ENCODE data around the gene CDH5. TPM values are rescaled to one million over a fixed set of nuclear protein-coding genes. Genes with fewer than 3 reads are reported as not detected.

CDH5 gene
- total RNA-seq, 4 donors from 2014 or later, result 31.8 to 237 (median 95.8) TPM

- DNase-seq (ENCODE audit: low spot score), result no peak
- TF ChIP-seq, protein P1, sequence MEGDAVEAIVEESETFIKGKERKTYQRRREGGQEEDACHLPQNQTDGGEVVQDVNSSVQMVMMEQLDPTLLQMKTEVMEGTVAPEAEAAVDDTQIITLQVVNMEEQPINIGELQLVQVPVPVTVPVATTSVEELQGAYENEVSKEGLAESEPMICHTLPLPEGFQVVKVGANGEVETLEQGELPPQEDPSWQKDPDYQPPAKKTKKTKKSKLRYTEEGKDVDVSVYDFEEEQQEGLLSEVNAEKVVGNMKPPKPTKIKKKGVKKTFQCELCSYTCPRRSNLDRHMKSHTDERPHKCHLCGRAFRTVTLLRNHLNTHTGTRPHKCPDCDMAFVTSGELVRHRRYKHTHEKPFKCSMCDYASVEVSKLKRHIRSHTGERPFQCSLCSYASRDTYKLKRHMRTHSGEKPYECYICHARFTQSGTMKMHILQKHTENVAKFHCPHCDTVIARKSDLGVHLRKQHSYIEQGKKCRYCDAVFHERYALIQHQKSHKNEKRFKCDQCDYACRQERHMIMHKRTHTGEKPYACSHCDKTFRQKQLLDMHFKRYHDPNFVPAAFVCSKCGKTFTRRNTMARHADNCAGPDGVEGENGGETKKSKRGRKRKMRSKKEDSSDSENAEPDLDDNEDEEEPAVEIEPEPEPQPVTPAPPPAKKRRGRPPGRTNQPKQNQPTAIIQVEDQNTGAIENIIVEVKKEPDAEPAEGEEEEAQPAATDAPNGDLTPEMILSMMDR (IDR thresholded peaks at IDR 0.05), result no peak
- no peak for ATAC-seq (ENCODE audit: low FRiP score)
These were observed 13.1 kb downstream of the CDH5 start for GRCh38 chr16:66379571-66379941.

DNA sequence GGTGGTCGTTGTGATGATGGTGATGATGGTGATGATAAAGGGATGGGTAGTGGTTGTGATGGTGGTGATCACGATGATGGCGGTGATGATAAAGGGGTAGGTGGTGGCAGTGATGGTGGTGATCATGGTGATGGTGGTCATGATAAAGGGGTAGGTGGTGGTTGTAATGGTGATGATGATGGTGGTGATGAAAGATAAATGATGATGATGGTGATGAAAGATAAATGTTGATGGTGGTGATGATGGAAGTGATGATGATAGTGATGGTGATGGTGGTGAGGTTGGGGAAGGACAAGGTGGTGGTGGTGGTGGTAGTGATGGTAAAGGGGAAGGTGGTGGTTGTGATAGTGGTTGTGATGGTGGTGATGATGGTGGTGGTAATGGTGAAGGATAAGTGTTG lies 13.9 kb downstream of the CDH5 start:
- ATAC-seq (ENCODE audit: low FRiP score) (no peak), DNase-seq (ENCODE audit: low spot score) (no peak)
- TF ChIP-seq, protein P1 (IDR thresholded peaks at IDR 0.05), result no peak

DNA sequence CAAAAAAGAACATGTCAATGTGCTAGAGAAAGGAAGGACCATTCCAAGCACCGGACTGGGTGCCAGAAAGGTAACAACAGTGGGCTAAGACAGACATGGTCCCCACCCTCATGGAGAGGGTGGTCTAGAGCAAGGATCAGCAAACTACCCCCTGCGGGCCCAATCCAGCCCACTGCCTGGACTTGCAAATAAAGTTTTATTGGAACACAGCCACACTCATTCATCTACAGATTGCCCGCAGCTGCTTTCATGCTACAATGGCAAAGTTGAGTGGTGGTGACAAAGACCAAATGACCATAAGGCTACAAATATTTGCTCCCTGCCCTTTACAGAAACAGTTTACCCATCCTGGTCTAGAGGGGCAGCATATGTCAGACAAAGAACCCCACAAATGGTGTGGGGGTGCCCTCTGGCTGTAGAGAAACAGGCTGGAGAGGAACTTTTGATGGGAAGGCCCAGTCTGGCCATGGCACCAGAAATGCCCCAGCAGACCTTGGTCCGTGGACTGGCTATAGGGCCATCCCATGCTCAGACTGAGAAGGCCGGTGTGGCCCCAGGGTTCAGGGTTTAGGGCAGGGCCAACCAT lies 15.2 kb downstream of the CDH5 start:
- ATAC-seq (ENCODE audit: low FRiP score) (no peak), DNase-seq (ENCODE audit: low spot score) (no peak)
- TF ChIP-seq, protein P1 (IDR thresholded peaks at IDR 0.05), result no peak

DNA sequence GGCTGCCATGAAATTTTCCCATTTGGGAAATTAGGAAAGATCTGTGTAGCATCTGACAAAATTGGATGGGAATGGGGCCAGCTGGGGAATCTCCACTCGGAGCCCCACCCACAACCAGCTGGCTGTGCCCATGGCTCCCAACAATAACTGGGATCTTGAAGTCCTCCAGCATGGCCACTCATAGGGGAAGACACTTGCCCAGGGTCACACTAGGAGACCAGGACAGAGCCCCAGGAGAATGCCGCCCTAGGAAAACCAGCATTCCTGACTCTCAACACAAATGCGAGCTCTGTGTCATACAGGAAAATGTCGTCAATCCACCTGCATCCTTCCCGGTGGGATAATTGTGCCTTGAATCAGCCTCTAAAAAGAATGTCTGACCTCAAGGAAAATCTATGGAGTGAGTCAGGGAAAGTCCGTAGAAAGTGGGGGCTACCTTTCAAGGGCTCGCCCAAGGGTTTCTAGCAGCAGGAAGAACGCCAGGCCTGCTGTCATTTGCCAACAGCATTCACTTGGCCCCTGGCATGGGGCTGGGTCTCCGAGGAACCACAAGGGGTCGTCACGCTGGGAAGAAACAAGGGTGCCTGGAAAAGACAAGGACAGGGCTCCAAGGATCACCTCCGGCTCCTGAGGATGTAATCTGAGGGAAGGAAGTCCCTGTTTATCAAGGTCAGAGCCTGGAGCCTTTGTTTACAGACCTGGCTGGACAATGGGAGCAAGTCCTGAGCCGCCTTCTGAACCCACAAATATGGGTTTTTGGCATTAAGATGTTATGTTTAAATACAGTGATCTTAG lies 15.9 kb downstream of the CDH5 start:
- peak; percentile 43 for ATAC-seq (ENCODE audit: low FRiP score)

DNA sequence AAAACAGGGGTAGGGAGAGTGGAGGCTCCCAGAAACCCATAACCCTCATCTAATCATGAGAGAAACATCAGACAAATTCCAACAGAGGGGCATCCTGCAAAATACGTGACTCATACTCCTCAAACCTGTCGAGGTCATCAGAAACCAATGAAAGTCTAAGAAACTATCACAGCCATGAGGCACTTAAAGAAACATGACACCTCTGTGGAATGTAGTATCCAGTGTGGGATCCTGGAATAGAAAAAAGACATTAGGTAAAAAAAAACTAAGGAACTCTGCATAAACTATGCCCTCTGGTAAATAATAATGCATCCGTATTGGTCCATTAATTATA lies 16.4 kb downstream of the CDH5 start:
- peak; percentile 75 for ATAC-seq (ENCODE audit: low FRiP score)
- DNase-seq (ENCODE audit: low spot score), result no peak
- TF ChIP-seq, protein P1 (IDR thresholded peaks at IDR 0.05), result no peak

More for the DNA sequence above, 15.9 kb downstream of the CDH5 start:
- no peak for DNase-seq (ENCODE audit: low spot score)
- TF ChIP-seq, protein P1 (IDR thresholded peaks at IDR 0.05), result no peak

- TF ChIP-seq, protein P1 (IDR thresholded peaks at IDR 0.05), result no peak
- DNase-seq (ENCODE audit: low spot score), result no peak
- no peak for ATAC-seq (ENCODE audit: low FRiP score)
These were observed 17.1 kb downstream of the CDH5 start for GRCh38 chr16:66383551-66383950.

GRCh38 chr16:66385415-66385814 lies 18.9 kb downstream of the CDH5 start:
- ATAC-seq (ENCODE audit: low FRiP score) (no peak), DNase-seq (ENCODE audit: low spot score) (no peak)
- TF ChIP-seq, protein P1 (IDR thresholded peaks at IDR 0.05), result no peak

Measured in omental fat pad (tissue), 4 donors.